NCI-H187 treated with DMSO at 0.1 percent for 48 hours (cell line): ENCODE results near the gene IGF1R.

Experiments
- DNase-seq: peaks from one replicate; lab custom pipeline; 2025; lab: John Stamatoyannopoulos, UW

IGF1R gene

GRCh38 chr15:98671060-98672008 is 23.0 kb downstream of the IGF1R start:
- no peak for DNase-seq

- no peak for DNase-seq
These were observed 24.8 kb downstream of the IGF1R start for GRCh38 chr15:98673133-98673532.

GRCh38 chr15:98674336-98674735 is 26.0 kb downstream of the IGF1R start:
- no peak for DNase-seq

GRCh38 chr15:98676586-98677270 is 28.4 kb downstream of the IGF1R start:
- no peak for DNase-seq

GRCh38 chr15:98677345-98678059 is 29.2 kb downstream of the IGF1R start:
- no peak for DNase-seq

- no peak for DNase-seq
These were observed 30.1 kb downstream of the IGF1R start for GRCh38 chr15:98678484-98678883.

GRCh38 chr15:98681061-98681460 is 32.7 kb downstream of the IGF1R start:
- DNase-seq, result no peak

- DNase-seq, result peak; percentile 19
These were observed 34.8 kb downstream of the IGF1R start for GRCh38 chr15:98682992-98683701.

GRCh38 chr15:98683831-98684230 is 35.5 kb downstream of the IGF1R start:
- no peak for DNase-seq

GRCh38 chr15:98684436-98684835 is 36.1 kb downstream of the IGF1R start:
- no peak for DNase-seq

GRCh38 chr15:98684995-98685525 is 36.7 kb downstream of the IGF1R start:
- DNase-seq, result no peak

GRCh38 chr15:98686983-98687382 is 38.6 kb downstream of the IGF1R start:
- DNase-seq, result no peak

GRCh38 chr15:98689431-98689861 is 41.1 kb downstream of the IGF1R start:
- no peak for DNase-seq

- DNase-seq, result no peak
These were observed 42.1 kb downstream of the IGF1R start for GRCh38 chr15:98690272-98690950.

- no peak for DNase-seq
These were observed 43.9 kb downstream of the IGF1R start for GRCh38 chr15:98692213-98692612.

- DNase-seq, result no peak
These were observed 45.8 kb downstream of the IGF1R start for GRCh38 chr15:98694161-98694560.

GRCh38 chr15:98698792-98699191 is 50.5 kb downstream of the IGF1R start:
- DNase-seq, result no peak

- DNase-seq, result no peak
These were observed 51.5 kb downstream of the IGF1R start for GRCh38 chr15:98699591-98700424.

GRCh38 chr15:98700519-98700918 is 52.2 kb downstream of the IGF1R start:
- no peak for DNase-seq

- DNase-seq, result no peak
These were observed 54.9 kb downstream of the IGF1R start for GRCh38 chr15:98703126-98703685.
